GM12891 (cell line): ENCODE results near the gene NPC1L1.

Source experiments
- POLR2A ChIP-seq: IDR thresholded peaks from 2 replicates; pipeline ENCODE4 v1.6.1; 2011; ENCODE audit warnings: low read depth, low read length, control low read depth
- POLR2AphosphoS5 ChIP-seq: IDR thresholded peaks from 2 replicates; pipeline ENCODE4 v1.6.1; 2011; ENCODE audit warnings: low read depth, low read length, control low read depth
- SPI1 ChIP-seq: IDR thresholded peaks from 2 replicates; pipeline ENCODE4 v1.6.1; 2011; ENCODE audit warnings: low read depth, low read length, control low read depth
- TAF1 ChIP-seq: IDR thresholded peaks from 2 replicates; pipeline ENCODE4 v1.6.1; 2011; ENCODE audit warnings: low read depth, low read length, control low read depth

DNA sequence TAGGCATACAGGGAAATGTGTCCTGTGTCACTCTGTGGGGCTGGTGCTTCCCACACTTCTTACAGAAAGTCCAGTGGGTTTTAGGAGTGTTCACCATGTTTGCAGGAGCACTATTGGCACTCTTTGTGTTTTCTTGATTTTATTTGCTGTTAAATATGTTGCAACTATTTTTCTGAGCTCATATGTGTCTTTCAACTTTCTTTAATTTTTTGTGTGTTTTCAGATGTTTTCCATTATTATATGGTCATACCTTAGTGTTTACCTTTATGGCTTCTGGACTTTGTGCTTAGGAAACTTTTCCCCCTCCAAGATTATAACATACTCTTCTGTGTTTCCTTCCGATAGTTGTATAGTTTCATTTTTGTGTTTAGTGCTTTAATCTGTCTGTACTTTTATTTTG lies 29.9 kb downstream of the NPC1L1 start:
- TF ChIP-seq POLR2A (no peak), TAF1 (no peak), POLR2AphosphoS5 (no peak), SPI1 (no peak)
